Lower leg skin (tissue), 3 donors: ENCODE results near the gene ADAMTS17.

Source experiments
- CTCF ChIP-seq, 3 donors: fragments of 450-650 bp; IDR thresholded peaks; one replicate each; pipeline ENCODE4 v1.5.1; 2016; ENCODE audit warnings: antibody characterized with exemption in 3 of 3, mild to moderate bottlenecking in 3 of 3, moderate library complexity in 2 of 3
- POLR2A ChIP-seq, 2 donors: fragments of 450-650 bp; IDR thresholded peaks; one replicate each; pipeline ENCODE4 v1.6.1; 2016 to 2017; ENCODE audit warnings: antibody characterized with exemption in 2 of 2, mild to moderate bottlenecking in 1 of 2, moderate library complexity in 1 of 2

- no peak for TF ChIP-seq CTCF (IDR thresholded peaks at IDR 0.05)
- no peak for TF ChIP-seq POLR2A (IDR thresholded peaks at IDR 0.05)
Observed at GRCh38 chr15:100101426-100102089, 240.2 kb downstream of the ADAMTS17 start.
